Measurements from ENCODE around the gene ATP8B3.

ATP8B3 gene, protein sequence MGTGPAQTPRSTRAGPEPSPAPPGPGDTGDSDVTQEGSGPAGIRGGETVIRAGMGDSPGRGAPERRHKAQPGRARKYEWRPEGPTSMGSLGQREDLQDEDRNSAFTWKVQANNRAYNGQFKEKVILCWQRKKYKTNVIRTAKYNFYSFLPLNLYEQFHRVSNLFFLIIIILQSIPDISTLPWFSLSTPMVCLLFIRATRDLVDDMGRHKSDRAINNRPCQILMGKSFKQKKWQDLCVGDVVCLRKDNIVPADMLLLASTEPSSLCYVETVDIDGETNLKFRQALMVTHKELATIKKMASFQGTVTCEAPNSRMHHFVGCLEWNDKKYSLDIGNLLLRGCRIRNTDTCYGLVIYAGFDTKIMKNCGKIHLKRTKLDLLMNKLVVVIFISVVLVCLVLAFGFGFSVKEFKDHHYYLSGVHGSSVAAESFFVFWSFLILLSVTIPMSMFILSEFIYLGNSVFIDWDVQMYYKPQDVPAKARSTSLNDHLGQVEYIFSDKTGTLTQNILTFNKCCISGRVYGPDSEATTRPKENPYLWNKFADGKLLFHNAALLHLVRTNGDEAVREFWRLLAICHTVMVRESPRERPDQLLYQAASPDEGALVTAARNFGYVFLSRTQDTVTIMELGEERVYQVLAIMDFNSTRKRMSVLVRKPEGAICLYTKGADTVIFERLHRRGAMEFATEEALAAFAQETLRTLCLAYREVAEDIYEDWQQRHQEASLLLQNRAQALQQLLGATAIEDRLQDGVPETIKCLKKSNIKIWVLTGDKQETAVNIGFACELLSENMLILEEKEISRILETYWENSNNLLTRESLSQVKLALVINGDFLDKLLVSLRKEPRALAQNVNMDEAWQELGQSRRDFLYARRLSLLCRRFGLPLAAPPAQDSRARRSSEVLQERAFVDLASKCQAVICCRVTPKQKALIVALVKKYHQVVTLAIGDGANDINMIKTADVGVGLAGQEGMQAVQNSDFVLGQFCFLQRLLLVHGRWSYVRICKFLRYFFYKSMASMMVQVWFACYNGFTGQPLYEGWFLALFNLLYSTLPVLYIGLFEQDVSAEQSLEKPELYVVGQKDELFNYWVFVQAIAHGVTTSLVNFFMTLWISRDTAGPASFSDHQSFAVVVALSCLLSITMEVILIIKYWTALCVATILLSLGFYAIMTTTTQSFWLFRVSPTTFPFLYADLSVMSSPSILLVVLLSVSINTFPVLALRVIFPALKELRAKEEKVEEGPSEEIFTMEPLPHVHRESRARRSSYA (N-terminal part only)

DNA sequence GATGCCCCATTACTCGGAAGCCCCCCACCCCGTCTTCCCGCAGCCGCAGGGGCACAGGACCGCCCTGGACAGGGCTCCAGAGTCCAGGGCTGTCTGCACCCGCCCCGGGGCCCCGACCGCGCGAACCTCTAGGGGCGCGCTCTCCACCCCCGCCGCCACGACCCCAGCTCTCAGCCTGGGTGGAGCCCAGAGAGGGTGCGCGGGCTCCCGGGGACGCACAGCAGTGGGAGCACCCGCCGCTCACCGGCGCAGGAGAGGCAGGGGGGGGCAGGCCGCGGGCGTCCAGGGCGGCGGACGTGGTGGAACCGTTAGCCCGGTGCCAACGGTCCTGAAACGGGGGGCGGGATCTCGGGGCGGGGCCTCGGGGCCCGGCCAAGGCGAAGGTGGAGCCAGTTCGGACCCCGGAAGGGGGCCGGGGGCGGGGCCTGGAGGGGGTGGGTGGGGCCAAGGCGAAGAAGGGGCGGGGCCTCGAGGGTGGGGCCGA is at the start of gene ATP8B3:
Gene ATP8B3 (minus strand): TSS at position 335 of the 484 bp plus-strand sequence. CDS start 540 bp downstream, outside the sequence.
- peak in 2 of 4 experiments; percentile 63 to 78 for DNase-seq

- no peak for DNase-seq
Measured at GRCh38 chr19:1861599-1862031, 49.5 kb upstream of the ATP8B3 start.

- no peak for DNase-seq
Measured at GRCh38 chr19:1860821-1861598, 48.9 kb upstream of the ATP8B3 start.

- no peak for DNase-seq
Measured at GRCh38 chr19:1860042-1860775, 48.1 kb upstream of the ATP8B3 start.

- DNase-seq, result no peak
Measured at GRCh38 chr19:1859331-1859781, 47.3 kb upstream of the ATP8B3 start.

DNA sequence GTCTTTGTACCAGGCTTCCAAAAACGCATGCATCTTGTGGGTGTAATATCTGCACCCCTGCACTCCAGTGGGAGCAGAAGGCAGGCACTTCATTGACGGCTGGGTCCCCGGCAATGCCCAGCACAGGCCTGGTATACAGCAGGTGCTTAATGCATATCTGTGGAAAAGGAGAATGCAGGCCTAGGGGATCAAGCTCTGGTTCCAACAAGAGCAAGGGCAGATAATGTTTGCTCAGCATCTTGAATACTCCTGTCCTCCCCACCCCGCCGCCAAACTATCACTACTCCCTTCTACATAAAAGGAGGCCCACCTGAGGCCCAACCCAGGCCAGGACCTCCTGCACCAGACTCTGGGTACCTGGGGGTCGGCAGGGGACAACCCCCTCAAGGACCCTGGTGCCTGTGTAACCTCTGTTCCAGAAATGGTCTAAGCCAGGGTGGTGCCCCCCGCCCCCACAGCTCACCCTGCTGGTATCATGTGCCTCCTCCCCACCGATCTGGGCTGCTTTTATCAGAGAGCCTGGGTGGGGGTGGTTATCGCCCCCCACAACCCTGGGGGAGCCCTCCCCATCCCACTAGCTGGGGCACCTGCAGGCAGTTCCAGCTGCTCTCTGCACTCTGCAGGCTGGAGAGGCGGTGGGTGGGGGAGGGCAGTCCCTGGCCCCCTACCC is 46.5 kb upstream of the ATP8B3 start:
- DNase-seq, result no peak

- no peak for DNase-seq
Measured at GRCh38 chr19:1857648-1858326, 45.7 kb upstream of the ATP8B3 start.

DNA sequence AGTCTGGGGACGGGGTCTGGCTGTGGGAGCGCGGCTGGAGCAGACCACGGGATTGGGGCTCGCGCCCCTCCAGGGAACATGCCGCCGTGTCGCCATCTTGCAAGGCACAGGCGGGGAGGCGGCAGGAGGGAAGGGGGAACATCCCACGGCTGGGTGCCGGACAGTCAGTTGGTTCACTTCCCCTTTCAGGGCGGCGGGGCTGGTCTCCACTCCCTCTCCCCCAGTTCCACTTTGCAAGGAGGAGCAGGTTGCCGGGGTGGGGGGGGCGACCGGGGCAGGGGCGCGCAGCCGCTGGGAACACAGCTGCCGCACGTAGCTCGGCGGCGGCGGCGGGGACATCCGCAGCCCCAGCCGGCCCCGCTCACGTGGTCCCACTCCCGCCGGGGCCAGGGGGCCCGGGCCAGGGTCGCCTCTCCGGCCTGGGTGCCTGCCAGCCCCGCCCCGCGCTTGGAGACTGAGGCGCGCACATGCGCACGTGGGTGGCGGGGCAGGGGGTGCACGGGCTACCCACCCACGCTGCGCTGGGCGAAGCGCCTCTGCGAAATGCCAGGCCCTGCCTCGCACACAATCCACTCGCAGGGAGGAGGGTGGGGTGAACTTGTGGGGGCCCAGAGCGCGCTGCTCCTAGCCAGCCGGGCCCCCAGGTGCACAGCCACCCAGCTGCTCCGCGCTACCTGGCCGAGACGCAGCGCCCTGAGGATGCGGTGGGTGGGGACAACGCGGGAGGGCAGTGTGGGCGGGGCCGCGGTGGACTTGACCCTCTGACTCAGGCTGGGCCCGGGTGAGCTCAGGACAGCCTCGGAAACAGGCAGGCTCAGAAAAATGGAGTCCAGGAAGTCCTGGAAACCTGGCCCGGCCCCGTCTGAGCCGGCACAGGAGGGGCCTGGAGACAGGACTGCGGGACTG is 44.9 kb upstream of the ATP8B3 start:
- no peak for DNase-seq

DNA sequence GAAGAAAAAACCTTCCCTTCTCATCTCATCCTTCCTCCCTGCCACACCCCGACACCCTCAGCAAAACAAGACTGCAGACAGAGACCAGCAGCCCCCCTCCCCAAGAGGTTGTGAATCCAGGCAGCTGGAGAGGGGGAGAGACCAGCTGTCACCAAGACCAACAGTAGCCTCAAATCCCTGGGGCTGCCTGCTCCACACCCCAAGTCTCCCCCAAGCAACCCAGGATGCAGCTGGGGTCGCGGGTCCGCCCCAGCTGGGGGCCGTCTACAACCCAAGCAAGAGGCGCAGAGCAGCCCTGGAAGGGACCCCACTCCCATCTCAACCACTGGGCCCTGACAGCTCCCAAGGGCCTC is 44.2 kb upstream of the ATP8B3 start:
- no peak for DNase-seq

GRCh38 chr19:1855828-1856255 is 43.8 kb upstream of the ATP8B3 start:
- DNase-seq, result no peak

DNA sequence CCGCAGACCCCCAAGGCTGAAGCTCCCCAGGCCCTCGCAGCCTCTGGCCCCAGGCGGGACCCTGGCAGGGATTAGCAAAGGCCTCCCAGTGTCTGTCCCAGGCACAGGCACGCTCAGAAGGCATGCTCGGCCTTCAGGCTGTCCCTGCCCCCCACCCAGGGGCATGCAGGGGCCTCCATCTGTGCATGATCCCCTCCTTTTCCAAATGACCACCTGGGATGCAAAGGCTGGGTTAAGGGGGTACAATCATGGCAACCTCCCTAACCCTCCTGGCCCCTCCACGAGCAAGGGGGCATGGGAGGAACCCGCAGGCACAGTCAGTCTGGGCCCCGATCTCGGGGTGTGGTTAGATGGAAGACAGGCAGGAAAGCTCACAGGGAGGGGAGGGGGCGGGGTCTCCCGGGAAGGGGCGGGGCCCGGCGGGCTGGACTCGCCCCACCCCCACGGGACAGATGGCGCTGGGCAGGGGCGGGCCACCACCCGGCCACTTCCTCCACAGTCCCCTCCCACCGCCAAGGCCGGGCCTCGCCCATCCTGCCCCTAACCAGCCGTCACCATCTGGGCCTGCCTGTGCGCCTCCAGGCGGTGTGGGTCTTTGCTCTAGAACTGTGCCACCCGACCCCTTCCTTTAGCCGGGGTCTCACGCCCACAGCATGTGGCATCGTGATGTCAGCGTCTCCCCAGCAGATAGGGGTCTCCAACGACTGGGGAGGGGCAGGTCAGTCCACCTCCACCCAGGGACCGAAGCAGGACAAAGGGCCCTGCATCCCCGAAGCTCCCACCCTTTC is 43.2 kb upstream of the ATP8B3 start:
- peak; percentile 44 to 79 (median 64) for DNase-seq

- DNase-seq, result no peak
Measured at GRCh38 chr19:1854542-1855039, 42.5 kb upstream of the ATP8B3 start.

GRCh38 chr19:1854039-1854541 is 42.0 kb upstream of the ATP8B3 start:
- DNase-seq, result no peak

DNA sequence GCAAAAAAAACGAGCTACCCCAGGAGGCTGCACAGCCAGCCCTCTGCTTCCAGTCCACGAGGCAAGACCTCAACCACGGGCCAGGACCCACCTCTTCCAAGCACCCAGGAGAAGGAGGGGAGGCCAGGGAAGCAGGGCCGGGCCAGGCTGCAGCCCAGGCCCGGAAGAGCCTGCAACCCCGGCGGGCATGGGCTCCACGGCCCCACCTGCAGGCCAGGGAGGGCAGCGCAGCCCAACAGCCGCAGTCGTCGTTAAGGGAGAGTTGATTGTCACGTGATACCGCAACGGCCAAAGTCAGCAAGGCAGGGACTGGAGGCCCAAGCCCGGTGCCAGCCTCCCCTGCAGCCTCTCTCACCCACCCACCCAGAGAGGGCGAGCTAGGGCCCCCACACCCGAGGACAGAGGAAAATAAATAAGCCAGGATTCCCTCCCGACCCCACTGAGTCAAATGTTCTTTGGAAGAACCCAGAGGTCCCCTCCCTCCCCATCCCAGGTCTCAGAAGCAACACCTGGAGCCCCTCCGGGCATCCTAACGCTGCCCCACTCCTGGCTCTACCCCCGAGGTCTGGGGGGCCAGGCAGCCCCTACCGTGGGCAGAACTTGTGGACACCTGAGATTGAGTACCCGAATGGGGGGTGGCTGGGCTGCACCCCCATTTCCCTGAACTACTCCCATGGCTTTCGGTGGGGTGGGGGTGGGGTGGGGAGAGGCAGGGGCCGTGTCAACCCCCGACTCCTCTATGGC is 41.4 kb upstream of the ATP8B3 start:
- peak; percentile 55 to 67 (median 65) for DNase-seq

DNA sequence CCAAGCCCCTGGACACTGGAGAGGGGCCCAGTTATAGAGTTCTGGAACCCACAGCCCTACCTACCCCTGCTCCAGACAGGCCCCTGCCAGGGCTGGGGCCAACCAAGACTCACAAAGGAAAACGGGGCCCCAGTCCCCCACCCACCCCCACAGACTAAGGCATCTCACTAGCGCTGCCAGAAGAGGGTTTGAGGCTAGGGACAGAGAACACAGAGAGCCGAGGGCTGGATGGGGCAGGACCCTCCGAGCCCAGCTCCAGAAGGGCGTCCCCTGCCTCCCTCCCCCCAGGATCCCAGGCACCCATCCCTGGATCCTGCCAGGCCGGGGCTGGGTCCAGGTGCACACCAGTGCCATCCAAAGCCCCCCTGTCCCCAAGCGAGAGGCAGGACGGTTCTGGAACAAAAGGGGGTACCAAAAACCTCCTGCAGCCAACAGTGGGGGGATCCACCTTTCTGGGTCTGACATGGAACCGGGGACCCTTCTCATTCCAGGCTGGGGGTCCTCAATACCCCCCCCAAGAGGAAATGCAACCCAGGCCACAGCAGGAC is 40.6 kb upstream of the ATP8B3 start:
- no peak for DNase-seq

Data from activated CD4-positive, CD25-positive, alpha-beta regulatory T cell (primary cell).